ENCODE data around the gene INPP5D. TPM values are rescaled to one million over a fixed set of nuclear protein-coding genes. Genes with fewer than 3 reads are reported as not detected.

The INPP5D gene
- total RNA-seq, 1 donor from 2014 or later = 3.7 TPM

GRCh38 chr2:233209117-233209532 is 149.0 kb downstream of the INPP5D start:
- TF ChIP-seq, protein P1, sequence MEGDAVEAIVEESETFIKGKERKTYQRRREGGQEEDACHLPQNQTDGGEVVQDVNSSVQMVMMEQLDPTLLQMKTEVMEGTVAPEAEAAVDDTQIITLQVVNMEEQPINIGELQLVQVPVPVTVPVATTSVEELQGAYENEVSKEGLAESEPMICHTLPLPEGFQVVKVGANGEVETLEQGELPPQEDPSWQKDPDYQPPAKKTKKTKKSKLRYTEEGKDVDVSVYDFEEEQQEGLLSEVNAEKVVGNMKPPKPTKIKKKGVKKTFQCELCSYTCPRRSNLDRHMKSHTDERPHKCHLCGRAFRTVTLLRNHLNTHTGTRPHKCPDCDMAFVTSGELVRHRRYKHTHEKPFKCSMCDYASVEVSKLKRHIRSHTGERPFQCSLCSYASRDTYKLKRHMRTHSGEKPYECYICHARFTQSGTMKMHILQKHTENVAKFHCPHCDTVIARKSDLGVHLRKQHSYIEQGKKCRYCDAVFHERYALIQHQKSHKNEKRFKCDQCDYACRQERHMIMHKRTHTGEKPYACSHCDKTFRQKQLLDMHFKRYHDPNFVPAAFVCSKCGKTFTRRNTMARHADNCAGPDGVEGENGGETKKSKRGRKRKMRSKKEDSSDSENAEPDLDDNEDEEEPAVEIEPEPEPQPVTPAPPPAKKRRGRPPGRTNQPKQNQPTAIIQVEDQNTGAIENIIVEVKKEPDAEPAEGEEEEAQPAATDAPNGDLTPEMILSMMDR (IDR thresholded peaks at IDR 0.05; ENCODE audit: insufficient read depth, low read length, poor library complexity, severe bottlenecking) = no peak

DNA sequence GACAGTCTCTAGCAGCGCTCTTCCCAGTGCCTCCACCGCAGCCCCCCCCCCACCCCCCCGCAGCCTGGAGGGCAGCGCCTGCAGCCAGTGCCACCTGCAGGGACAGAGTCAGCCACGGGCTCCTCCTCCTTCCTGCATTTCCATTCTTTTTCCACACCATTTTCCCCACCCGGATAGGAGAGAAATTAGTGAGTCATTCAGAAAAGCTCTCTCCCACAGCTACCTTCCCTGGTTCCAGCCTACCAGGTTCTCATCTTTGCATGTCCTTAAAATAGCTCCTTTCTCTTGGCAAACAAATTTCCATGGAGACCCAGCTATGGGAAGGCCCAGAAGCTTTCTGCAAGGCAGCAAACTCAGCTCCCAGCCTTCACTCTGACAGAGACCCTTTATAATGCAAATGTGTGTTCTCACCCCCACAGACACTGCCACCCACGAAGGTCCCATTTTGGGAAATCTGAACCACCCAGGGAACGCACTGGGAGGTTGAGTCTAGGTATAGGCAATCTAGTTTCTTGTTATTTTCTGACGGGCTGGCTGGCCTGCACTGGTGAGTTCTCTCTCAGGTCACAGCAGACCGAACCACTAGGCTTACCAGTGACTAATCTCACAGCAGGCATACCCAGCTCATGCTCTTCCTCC is 149.5 kb downstream of the INPP5D start:
- H3K4me3 ChIP-seq (ENCODE audit: low read depth, low read length) = no peak overlapping the region
- H3K27me3 ChIP-seq (ENCODE audit: control insufficient read depth, insufficient read depth, low read length) = no peaks in the 10 kb centered on the region
- peak; percentile 76 for DNase-seq (ENCODE audit: low read depth)
- no peaks in the 10 kb centered on the region for H3K36me3 ChIP-seq (ENCODE audit: control insufficient read depth, insufficient read depth, low read length)
- TF ChIP-seq, protein P1 (IDR thresholded peaks at IDR 0.05; ENCODE audit: insufficient read depth, low read length, poor library complexity, severe bottlenecking) = no peak

More at GRCh38 chr2:233209117-233209532, 149.0 kb downstream of the INPP5D start:
- no peak for DNase-seq (ENCODE audit: low read depth)
- no peak overlapping the region for H3K4me3 ChIP-seq (ENCODE audit: low read depth, low read length)
- H3K36me3 ChIP-seq (ENCODE audit: control insufficient read depth, insufficient read depth, low read length) = no peaks in the 10 kb centered on the region
- no peaks in the 10 kb centered on the region for H3K27me3 ChIP-seq (ENCODE audit: control insufficient read depth, insufficient read depth, low read length)

DNA sequence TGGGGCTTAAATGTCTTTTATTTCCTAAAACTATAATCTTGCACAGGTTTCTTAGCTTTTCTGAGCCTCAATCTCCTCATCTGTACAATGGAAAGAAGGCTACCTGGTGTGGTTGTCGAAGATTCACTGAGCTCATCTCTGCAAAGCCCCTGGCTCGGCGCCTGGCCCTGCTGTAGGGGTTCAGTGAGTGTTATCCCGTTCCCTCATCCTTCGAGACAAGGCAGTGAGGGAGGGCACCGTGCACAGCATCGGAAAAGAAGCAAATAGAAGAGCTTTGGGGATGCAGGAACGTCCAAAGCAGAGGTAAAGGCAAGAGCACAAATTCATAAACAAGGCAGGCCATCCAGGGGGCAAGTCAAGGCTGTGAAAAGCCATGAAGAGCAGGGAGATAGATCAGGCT is 150.1 kb downstream of the INPP5D start:
- Histone ChIP-seq H3K36me3 (ENCODE audit: control insufficient read depth, insufficient read depth, low read length) (no peaks in the 10 kb centered on the region), H3K27me3 (ENCODE audit: control insufficient read depth, insufficient read depth, low read length) (no peaks in the 10 kb centered on the region), H3K4me3 (ENCODE audit: low read depth, low read length) (no peak overlapping the region)
- TF ChIP-seq, protein P1 (IDR thresholded peaks at IDR 0.05; ENCODE audit: insufficient read depth, low read length, poor library complexity, severe bottlenecking) = no peak
- DNase-seq (ENCODE audit: low read depth) = no peak

DNA sequence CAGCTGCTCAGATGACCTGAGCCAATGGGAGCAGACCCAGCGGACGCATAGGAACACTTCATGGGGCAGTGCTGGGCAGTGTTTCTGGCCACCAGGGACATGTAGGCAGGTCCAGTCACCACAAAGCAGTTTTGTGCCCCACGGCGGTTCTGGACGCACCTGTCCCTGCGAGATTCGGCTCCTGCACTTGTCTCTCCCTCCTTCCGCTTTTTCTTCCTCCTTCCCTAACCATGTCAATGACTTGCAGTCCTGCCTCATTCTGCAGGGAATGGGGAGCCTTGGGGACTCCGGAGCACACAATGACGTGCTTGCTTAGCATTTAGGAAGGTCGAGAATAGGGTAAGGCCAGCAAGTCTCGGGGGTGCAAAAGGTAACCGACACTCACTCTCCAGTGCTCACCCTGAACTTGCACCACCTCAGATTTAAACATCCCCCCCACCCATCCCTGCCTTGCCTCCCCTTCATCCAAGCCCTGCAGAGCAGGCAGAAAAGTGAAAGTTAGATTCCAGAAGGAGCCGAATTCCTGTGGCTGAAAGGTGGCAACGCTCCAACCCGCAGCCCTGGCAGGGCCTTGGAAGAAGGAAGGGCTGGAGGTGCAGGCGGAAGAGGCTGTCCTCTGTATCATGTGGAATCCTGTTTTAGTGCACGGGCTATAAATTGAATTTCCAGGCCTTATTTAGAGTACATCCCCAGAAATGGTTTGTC is 150.9 kb downstream of the INPP5D start:
- no peaks in the 10 kb centered on the region for H3K36me3 ChIP-seq (ENCODE audit: control insufficient read depth, insufficient read depth, low read length)
- no peak overlapping the region for H3K4me3 ChIP-seq (ENCODE audit: low read depth, low read length)
- TF ChIP-seq, protein P1 (IDR thresholded peaks at IDR 0.05; ENCODE audit: insufficient read depth, low read length, poor library complexity, severe bottlenecking) = no peak
- DNase-seq (ENCODE audit: low read depth) = peak; percentile 70
- H3K27me3 ChIP-seq (ENCODE audit: control insufficient read depth, insufficient read depth, low read length) = no peaks in the 10 kb centered on the region

GRCh38 chr2:233211548-233211895 is 151.4 kb downstream of the INPP5D start:
- Histone ChIP-seq H3K36me3 (ENCODE audit: control insufficient read depth, insufficient read depth, low read length) (no peaks in the 10 kb centered on the region), H3K4me3 (ENCODE audit: low read depth, low read length) (no peak overlapping the region), H3K27me3 (ENCODE audit: control insufficient read depth, insufficient read depth, low read length) (no peaks in the 10 kb centered on the region)
- TF ChIP-seq, protein P1 (IDR thresholded peaks at IDR 0.05; ENCODE audit: insufficient read depth, low read length, poor library complexity, severe bottlenecking) = no peak
- DNase-seq (ENCODE audit: low read depth) = no peak
